GM15510 (cell line): ENCODE data around the gene CCDC124.

Experiments
- POLR2A ChIP-seq: IDR thresholded peaks from 3 replicates; pipeline ENCODE4 v1.6.1; 2011; ENCODE audit warnings: borderline replicate concordance; ENCODE audit not compliant: insufficient read length; ENCODE audit errors: extremely low read depth

Gene CCDC124

DNA sequence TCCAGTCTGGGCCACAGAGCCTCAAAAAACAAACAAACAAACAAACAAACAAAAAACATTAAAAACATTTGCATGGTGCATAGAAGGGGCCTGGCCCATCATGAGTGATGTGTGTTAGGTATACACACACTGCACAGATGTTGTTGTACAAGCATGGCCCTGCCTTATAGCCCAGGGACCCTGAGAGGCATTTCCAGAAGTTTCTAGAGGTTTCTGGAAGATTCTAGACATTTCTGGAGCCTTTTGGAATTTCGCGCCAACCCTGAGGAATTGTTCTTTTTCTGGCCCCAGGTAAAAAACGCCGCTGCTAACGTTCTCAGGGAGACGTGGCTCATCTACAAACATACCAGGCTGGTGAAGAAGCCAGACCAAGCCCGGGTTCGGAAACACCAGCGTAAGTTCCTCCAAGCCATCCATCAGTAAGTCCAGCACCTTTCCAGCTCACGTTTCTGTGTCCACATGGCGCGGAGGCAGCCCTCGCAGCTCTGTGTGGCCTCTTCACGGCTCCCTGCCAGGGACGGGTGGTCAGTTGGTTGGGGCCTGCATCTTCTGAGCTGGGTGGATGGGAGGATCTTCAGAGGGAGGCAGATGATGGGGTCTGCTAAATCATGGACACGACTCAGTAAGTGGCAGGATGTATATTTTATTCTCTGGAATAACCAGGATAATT is 56.7 kb downstream of the CCDC124 start:
- no peak for TF ChIP-seq POLR2A

DNA sequence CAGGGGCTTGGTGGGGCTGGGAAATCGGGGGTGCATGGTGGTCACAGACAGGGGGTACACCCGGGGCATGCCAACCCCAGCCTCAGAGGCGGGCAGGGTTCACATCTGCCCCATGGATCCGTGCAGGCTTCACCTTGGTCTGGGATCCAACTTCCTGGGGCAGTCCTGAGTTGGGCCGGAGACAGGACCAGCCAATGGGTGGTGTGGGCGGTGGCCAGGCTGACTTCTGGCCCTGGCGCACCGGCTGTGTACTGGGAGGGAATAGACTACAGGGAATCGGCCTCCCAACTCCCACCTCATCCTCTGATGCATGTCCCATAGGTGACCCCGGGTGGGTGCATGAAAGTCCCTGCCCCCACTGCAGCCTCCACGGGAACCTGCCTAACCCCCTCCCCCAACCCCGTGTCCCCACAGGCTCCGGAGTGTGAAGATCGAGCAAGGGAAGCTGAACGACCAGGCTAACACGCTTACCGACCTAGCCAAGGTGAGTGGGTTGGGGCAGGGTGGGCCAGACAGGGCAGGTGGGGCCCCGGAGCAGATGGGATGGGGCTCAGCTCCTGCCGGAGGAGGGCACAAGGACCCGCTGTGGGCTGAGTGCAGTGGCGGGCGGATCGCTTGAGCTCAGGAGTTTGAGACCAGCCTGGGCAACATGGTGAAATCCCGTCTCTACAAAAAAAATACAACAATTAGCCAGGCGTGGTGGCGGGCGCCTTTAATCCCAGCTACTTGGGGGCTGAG is 60.4 kb downstream of the CCDC124 start:
- TF ChIP-seq POLR2A = no peak
